Measurements from ENCODE around the gene NLK. TPM values are rescaled to one million over a fixed set of nuclear protein-coding genes. Genes with fewer than 3 reads are reported as not detected.

Gene NLK
- polyA plus RNA-seq, 2 donors: 3.1 to 4.4 TPM

DNA sequence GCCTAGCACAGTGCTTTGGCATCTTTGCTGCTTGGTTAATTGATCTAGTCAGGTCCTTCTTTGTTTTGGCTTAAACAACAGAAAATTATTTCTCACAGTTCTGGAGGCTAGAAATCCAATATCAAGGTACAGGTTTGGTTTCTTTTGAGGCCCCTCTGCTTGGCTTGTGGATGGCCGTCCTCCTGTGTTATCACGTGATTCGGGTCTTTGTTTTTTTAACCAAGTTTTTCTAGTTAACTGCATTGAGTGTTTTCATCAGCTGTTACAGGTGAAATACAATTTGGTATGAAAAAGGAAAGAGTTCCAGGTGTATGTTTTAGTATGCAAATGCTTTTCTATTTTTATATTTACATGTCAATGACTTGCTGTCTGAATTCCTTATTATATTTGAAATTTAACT is 2.8 kb downstream of the NLK start:
- WGBS, 2 donors: 58 to 78% methylated on average over 3 of the region's 3 CpGs
- no peak overlapping the region for H3K4me3 ChIP-seq (ENCODE audit: low read depth in 1 of 2, low read length in 2 of 2)
- no peaks in the 10 kb centered on the region for H3K36me3 ChIP-seq (ENCODE audit: control insufficient read depth in 2 of 2, insufficient read depth in 2 of 2, low read length in 1 of 2)
- peaks cover 4 to 7% of the 10 kb centered on the region in 2 donors for H3K4me1 ChIP-seq (ENCODE audit: control insufficient read depth in 2 of 2, insufficient read depth in 2 of 2, low read length in 1 of 2)
- peaks cover 0 to 2% of the 10 kb centered on the region in 2 donors for H3K9me3 ChIP-seq (ENCODE audit: control insufficient read depth in 2 of 2, insufficient read depth in 1 of 2, low read depth in 1 of 2, low read length in 1 of 2)
- H3K27me3 ChIP-seq (ENCODE audit: control insufficient read depth in 1 of 2, insufficient read depth in 2 of 2, low read length in 2 of 2): no peaks in the 10 kb centered on the region
- no peak overlapping the region for H3K27ac ChIP-seq (ENCODE audit: low read depth in 2 of 2, low read length in 1 of 2)

DNA sequence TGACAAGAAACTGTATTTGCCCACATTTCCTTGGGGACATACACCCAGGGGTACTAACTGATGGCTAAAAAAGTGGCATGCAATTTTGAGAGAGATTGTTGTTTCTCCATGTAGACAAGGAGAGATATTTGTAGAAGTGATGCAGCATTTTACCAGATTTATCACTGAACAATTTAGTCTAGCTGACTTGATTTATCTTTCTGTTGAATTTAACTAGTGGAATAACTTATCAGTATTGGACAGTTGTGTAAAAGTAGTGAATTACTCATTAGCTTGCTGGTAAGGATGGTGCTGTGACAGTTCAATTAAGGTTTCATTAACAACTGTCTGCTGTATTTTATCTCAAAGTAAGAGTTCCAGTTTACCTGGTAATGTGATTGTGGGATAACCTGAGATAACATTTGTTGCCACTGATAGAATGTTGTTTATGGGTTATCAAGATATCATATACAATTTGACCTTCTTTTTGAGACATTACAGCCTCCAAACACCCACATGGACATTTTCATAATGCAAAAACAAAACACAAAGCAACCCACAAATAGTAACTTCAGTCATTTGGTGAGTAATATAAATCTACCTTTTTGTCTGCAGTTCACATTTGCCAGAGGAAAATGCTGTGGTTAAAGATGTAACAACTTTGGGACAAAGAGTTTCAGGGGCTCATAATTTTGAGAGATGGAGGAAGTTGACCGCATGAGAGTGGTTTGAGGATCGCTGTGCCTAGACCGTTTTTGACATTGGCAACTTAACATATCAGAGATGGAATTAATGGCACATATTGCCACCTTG is 3.8 kb downstream of the NLK start:
- H3K27me3 ChIP-seq (ENCODE audit: control insufficient read depth in 1 of 2, insufficient read depth in 2 of 2, low read length in 2 of 2): no peaks in the 10 kb centered on the region
- 70 to 81% methylated on average over 3 of the region's 3 CpGs for WGBS, 2 donors
- H3K4me3 ChIP-seq (ENCODE audit: low read depth in 1 of 2, low read length in 2 of 2): no peak overlapping the region
- peaks cover 4 to 7% of the 10 kb centered on the region in 2 donors for H3K4me1 ChIP-seq (ENCODE audit: control insufficient read depth in 2 of 2, insufficient read depth in 2 of 2, low read length in 1 of 2)
- H3K36me3 ChIP-seq (ENCODE audit: control insufficient read depth in 2 of 2, insufficient read depth in 2 of 2, low read length in 1 of 2): no peaks in the 10 kb centered on the region
- H3K27ac ChIP-seq (ENCODE audit: low read depth in 2 of 2, low read length in 1 of 2): no peak overlapping the region
- peaks cover 0 to 2% of the 10 kb centered on the region in 2 donors for H3K9me3 ChIP-seq (ENCODE audit: control insufficient read depth in 2 of 2, insufficient read depth in 1 of 2, low read depth in 1 of 2, low read length in 1 of 2)

DNA sequence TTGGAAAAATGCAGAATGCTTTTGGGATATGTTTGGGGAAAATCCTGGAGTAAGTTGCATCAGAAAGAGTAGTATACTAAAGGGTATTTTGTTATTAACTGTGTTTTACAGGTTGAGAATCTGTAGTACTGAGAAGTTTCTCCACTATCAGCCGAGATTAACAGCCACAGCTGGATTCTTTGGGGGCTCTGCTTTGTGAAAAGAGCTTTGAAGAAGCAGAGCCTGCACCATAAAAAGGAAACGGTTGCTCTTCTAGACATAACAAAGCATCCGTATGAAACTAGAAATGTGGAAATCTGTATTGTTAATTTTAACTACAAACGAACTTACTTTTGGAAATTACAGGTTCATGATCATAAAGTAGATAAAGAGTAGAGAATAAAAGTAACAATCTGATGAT is 5.3 kb downstream of the NLK start:
- WGBS, 2 donors: 52 to 53% methylated on average over 4 of the region's 4 CpGs
- H3K27ac ChIP-seq (ENCODE audit: low read depth in 2 of 2, low read length in 1 of 2): no peak overlapping the region
- peaks cover 0 to under 1% of the 10 kb centered on the region in 2 donors for H3K9me3 ChIP-seq (ENCODE audit: control insufficient read depth in 2 of 2, insufficient read depth in 1 of 2, low read depth in 1 of 2, low read length in 1 of 2)
- H3K4me1 ChIP-seq (ENCODE audit: control insufficient read depth in 2 of 2, insufficient read depth in 2 of 2, low read length in 1 of 2): peaks cover 4 to 6% of the 10 kb centered on the region in 2 donors
- H3K36me3 ChIP-seq (ENCODE audit: control insufficient read depth in 2 of 2, insufficient read depth in 2 of 2, low read length in 1 of 2): no peaks in the 10 kb centered on the region
- no peak overlapping the region for H3K4me3 ChIP-seq (ENCODE audit: low read depth in 1 of 2, low read length in 2 of 2)
- H3K27me3 ChIP-seq (ENCODE audit: control insufficient read depth in 1 of 2, insufficient read depth in 2 of 2, low read length in 2 of 2): no peaks in the 10 kb centered on the region

DNA sequence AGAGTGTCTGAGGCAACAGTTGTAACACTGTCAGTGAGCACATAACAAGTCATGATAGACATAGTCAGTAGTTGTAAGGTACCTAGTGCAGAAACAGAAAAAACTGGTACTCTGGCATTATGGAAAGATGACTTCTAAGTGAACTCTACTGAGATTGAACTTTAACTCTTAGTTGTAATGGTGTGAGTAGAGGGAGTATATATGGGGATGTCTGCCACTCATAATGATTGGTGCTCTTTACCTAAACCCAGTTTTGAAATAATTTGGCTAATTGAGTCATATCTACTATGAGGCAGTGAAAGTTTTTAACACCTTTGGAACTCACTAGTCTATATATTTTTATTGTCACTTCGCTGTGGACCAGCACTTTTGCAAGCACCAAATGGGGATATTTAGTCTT is 6.6 kb downstream of the NLK start:
- H3K4me3 ChIP-seq (ENCODE audit: low read depth in 1 of 2, low read length in 2 of 2): no peak overlapping the region
- no peaks in the 10 kb centered on the region for H3K36me3 ChIP-seq (ENCODE audit: control insufficient read depth in 2 of 2, insufficient read depth in 2 of 2, low read length in 1 of 2)
- 93 to 99% methylated on average over 1 of the region's 1 CpG for WGBS, 2 donors
- no peaks in the 10 kb centered on the region for H3K27me3 ChIP-seq (ENCODE audit: control insufficient read depth in 1 of 2, insufficient read depth in 2 of 2, low read length in 2 of 2)
- no peaks in the 10 kb centered on the region for H3K9me3 ChIP-seq (ENCODE audit: control insufficient read depth in 2 of 2, insufficient read depth in 1 of 2, low read depth in 1 of 2, low read length in 1 of 2)
- no peak overlapping the region for H3K27ac ChIP-seq (ENCODE audit: low read depth in 2 of 2, low read length in 1 of 2)
- H3K4me1 ChIP-seq (ENCODE audit: control insufficient read depth in 2 of 2, insufficient read depth in 2 of 2, low read length in 1 of 2): no peaks in the 10 kb centered on the region

DNA sequence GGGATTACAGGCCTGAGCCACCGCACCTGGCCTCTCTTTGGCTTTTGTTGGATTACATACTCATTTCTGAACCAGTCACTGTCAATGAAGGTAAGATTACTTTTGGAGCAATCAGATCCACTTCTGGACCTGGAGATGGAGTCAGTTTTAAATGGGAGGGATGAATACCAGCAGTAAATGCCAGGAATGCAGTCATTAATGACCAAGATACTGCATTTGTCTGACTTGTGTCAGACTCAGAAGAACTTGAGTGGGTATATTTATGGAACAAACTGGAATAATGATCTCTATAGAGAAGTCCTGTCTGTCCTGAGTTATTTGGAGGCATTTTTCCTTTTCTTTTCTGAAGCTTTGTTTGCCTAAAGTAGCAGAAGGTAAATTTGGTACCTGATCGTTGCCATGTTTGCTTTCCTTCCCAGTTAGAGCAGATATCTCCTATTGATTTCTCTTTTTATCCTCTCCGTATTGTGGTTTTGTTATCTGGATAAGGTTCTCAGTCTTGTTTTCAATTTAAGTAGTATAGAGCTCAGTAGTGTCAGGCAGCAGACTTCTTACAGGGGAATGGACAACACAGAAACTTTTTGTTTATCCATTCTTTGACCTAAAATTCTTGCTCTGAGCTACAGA is 10.7 kb downstream of the NLK start:
- no peaks in the 10 kb centered on the region for H3K36me3 ChIP-seq (ENCODE audit: control insufficient read depth in 2 of 2, insufficient read depth in 2 of 2, low read length in 1 of 2)
- no peaks in the 10 kb centered on the region for H3K27me3 ChIP-seq (ENCODE audit: control insufficient read depth in 1 of 2, insufficient read depth in 2 of 2, low read length in 2 of 2)
- no peaks in the 10 kb centered on the region for H3K9me3 ChIP-seq (ENCODE audit: control insufficient read depth in 2 of 2, insufficient read depth in 1 of 2, low read depth in 1 of 2, low read length in 1 of 2)
- H3K4me1 ChIP-seq (ENCODE audit: control insufficient read depth in 2 of 2, insufficient read depth in 2 of 2, low read length in 1 of 2): no peaks in the 10 kb centered on the region
- no peak overlapping the region for H3K4me3 ChIP-seq (ENCODE audit: low read depth in 1 of 2, low read length in 2 of 2)
- 71 to 85% methylated on average over 3 of the region's 3 CpGs for WGBS, 2 donors
- H3K27ac ChIP-seq (ENCODE audit: low read depth in 2 of 2, low read length in 1 of 2): no peak overlapping the region

DNA sequence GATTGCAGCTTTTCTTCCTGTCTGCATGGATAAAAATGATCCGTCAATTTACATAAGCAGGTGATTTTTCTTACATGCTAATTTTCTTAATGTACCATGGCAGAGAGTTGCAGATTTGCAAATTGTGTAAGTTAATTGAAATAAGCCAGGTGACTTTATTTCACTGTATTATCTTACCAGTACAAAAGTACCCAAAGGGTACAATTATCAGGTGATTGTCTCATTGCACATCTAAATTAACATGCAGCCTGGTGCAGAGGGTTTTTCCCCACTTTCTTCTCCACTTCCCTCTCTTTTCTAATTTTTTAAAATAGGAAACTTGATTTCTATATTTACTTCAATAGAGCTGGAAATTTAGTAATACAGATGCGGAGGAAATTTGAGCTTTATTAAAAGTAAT is 11.2 kb downstream of the NLK start:
- Histone ChIP-seq H3K4me3 (ENCODE audit: low read depth in 1 of 2, low read length in 2 of 2) (no peak overlapping the region), H3K4me1 (ENCODE audit: control insufficient read depth in 2 of 2, insufficient read depth in 2 of 2, low read length in 1 of 2) (peaks cover 0 to 2% of the 10 kb centered on the region in 2 donors), H3K27me3 (ENCODE audit: control insufficient read depth in 1 of 2, insufficient read depth in 2 of 2, low read length in 2 of 2) (no peaks in the 10 kb centered on the region), H3K9me3 (ENCODE audit: control insufficient read depth in 2 of 2, insufficient read depth in 1 of 2, low read depth in 1 of 2, low read length in 1 of 2) (no peaks in the 10 kb centered on the region), H3K27ac (ENCODE audit: low read depth in 2 of 2, low read length in 1 of 2) (no peak overlapping the region), H3K36me3 (ENCODE audit: control insufficient read depth in 2 of 2, insufficient read depth in 2 of 2, low read length in 1 of 2) (no peaks in the 10 kb centered on the region)
- 76 to 89% methylated on average over 2 of the region's 2 CpGs for WGBS, 2 donors

DNA sequence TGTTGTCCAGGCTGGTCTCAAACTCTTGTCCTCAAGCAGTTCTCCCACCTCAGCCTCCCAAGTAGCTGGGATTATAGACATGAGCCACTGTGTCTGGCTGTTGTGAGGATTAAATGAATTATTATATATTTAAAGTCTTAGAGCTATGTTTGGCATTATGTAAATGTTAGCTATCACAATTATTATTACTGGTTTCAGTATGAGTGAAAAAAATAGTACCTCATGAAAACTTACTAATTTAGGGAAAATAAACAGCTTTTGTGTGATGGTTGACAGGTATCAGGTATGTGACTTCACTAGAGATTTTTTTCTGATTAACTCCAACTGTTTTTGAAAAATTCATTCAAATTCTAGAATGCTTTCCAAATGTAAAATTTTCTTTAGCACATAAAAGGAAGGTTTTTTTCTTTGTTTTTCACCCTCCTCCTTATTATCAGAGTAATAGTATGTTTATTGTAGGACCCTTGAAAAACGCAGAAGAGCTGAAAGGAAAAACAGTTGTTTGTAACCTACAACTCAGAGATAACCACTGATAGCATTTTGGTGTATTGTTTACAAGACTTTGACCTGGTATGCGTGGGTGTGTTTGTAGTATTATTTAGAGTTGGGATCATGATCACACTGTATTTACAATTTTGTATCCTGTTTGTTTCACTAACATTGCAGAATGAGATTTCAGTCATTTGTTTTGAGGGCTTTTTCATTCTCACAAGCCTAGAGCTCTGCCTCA is 13.2 kb downstream of the NLK start:
- H3K36me3 ChIP-seq (ENCODE audit: control insufficient read depth in 2 of 2, insufficient read depth in 2 of 2, low read length in 1 of 2): no peaks in the 10 kb centered on the region
- no peak overlapping the region for H3K4me3 ChIP-seq (ENCODE audit: low read depth in 1 of 2, low read length in 2 of 2)
- no peaks in the 10 kb centered on the region for H3K27me3 ChIP-seq (ENCODE audit: control insufficient read depth in 1 of 2, insufficient read depth in 2 of 2, low read length in 2 of 2)
- H3K4me1 ChIP-seq (ENCODE audit: control insufficient read depth in 2 of 2, insufficient read depth in 2 of 2, low read length in 1 of 2): peaks cover 0 to 2% of the 10 kb centered on the region in 2 donors
- H3K9me3 ChIP-seq (ENCODE audit: control insufficient read depth in 2 of 2, insufficient read depth in 1 of 2, low read depth in 1 of 2, low read length in 1 of 2): no peaks in the 10 kb centered on the region
- WGBS, 2 donors: 55 to 68% methylated on average over 2 of the region's 2 CpGs
- H3K27ac ChIP-seq (ENCODE audit: low read depth in 2 of 2, low read length in 1 of 2): no peak overlapping the region

DNA sequence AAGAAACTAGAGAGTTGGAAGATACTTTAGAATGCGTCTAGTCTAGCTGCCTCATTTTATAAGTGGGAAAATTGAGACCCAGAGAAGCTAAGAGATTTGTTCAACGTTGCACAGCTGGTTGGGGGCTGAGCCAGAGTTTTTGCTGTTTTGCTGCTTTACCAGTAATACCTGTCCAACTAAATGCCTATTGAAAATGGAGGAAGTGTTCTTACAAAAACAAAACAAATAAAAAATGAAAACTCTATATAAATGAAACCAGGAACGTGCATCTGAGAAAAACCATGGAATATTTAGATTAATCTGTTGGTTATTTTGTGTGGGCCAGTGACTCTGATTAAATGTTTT is 13.8 kb downstream of the NLK start:
- Histone ChIP-seq H3K27ac (ENCODE audit: low read depth in 2 of 2, low read length in 1 of 2) (no peak overlapping the region), H3K4me1 (ENCODE audit: control insufficient read depth in 2 of 2, insufficient read depth in 2 of 2, low read length in 1 of 2) (peaks cover 0 to 2% of the 10 kb centered on the region in 2 donors), H3K36me3 (ENCODE audit: control insufficient read depth in 2 of 2, insufficient read depth in 2 of 2, low read length in 1 of 2) (no peaks in the 10 kb centered on the region), H3K27me3 (ENCODE audit: control insufficient read depth in 1 of 2, insufficient read depth in 2 of 2, low read length in 2 of 2) (no peaks in the 10 kb centered on the region), H3K9me3 (ENCODE audit: control insufficient read depth in 2 of 2, insufficient read depth in 1 of 2, low read depth in 1 of 2, low read length in 1 of 2) (no peaks in the 10 kb centered on the region), H3K4me3 (ENCODE audit: low read depth in 1 of 2, low read length in 2 of 2) (no peak overlapping the region)
- 57 to 59% methylated on average over 3 of the region's 3 CpGs for WGBS, 2 donors

DNA sequence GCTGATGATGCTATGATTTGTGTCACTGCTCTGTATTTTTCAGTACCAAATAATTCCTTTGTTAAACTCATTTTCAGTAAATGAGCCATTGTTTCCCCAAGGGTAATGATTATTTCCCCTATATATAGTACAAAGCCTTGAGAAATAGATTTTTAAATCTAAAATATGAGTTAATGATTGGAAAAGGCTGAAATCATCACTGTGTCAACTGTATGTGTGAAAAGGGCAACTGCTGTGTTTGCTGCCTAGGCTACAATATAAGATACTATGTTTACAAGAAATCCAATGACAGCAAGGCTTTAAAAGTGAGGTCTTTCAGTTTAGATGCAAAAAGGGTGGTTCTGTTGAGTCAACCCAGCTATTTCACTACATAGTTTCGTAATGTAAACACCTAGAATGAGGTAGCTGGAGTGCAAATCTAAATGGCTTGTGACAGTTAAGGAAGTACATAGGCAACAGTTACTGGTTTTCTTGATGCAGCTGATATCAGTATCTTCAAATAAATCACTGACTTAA is 15.3 kb downstream of the NLK start:
- no peak overlapping the region for H3K27ac ChIP-seq (ENCODE audit: low read depth in 2 of 2, low read length in 1 of 2)
- H3K4me3 ChIP-seq (ENCODE audit: low read depth in 1 of 2, low read length in 2 of 2): no peak overlapping the region
- WGBS, 2 donors: 71 to 80% methylated on average over 1 of the region's 1 CpG
- peaks cover 0 to 2% of the 10 kb centered on the region in 2 donors for H3K4me1 ChIP-seq (ENCODE audit: control insufficient read depth in 2 of 2, insufficient read depth in 2 of 2, low read length in 1 of 2)
- H3K36me3 ChIP-seq (ENCODE audit: control insufficient read depth in 2 of 2, insufficient read depth in 2 of 2, low read length in 1 of 2): no peaks in the 10 kb centered on the region
- no peaks in the 10 kb centered on the region for H3K9me3 ChIP-seq (ENCODE audit: control insufficient read depth in 2 of 2, insufficient read depth in 1 of 2, low read depth in 1 of 2, low read length in 1 of 2)
- H3K27me3 ChIP-seq (ENCODE audit: control insufficient read depth in 1 of 2, insufficient read depth in 2 of 2, low read length in 2 of 2): no peaks in the 10 kb centered on the region
